HCT116 (cell line): ENCODE results near the gene CEP41.

Source experiments
- CEBPB ChIP-seq: IDR thresholded peaks from 2 replicates; pipeline ENCODE4 v1.6.1; 2012; ENCODE audit warnings: low read depth
- CTCF ChIP-seq, 3 experiments: fragments of 200-600 bp in 1 of 3; sonication (generic) in 1 of 3; IDR thresholded peaks in 2 of 3; conservative IDR thresholded peaks in 1 of 3; 2 replicates each; pipeline ENCODE4 v1.5.1; 2012 to 2017; ENCODE audit warnings: low read depth in 2 of 3, low read length in 2 of 3, antibody characterized with exemption in 1 of 3, borderline replicate concordance in 1 of 3, control low read depth in 1 of 3, mild to moderate bottlenecking in 1 of 3, mixed read lengths in 1 of 3, mixed run types in 1 of 3, moderate library complexity in 1 of 3; ENCODE audit not compliant: insufficient read depth in 1 of 3
- EGR1 ChIP-seq: IDR thresholded peaks from 2 replicates; pipeline ENCODE4 v1.6.1; 2012; ENCODE audit warnings: low read depth
- ELF1 ChIP-seq: IDR thresholded peaks from 2 replicates; pipeline ENCODE4 v1.6.1; 2012; ENCODE audit warnings: low read depth, borderline replicate concordance
- EZH2 ChIP-seq: fragments of 200-600 bp; sonication (generic); IDR thresholded peaks from 2 replicates; pipeline ENCODE4 v1.6.1; 2017; ENCODE audit warnings: antibody characterized with exemption, mixed run types
- FOSL1 ChIP-seq: IDR thresholded peaks from 2 replicates; pipeline ENCODE4 v1.6.1; 2012; ENCODE audit warnings: low read depth
- POLR2A ChIP-seq: IDR thresholded peaks from 2 replicates; pipeline ENCODE4 v1.7.0; 2011; ENCODE audit warnings: borderline replicate concordance; ENCODE audit not compliant: insufficient read depth, insufficient read length; ENCODE audit errors: extremely low read depth
- SIN3A ChIP-seq: IDR thresholded peaks from 2 replicates; pipeline ENCODE4 v1.6.1; 2012; ENCODE audit warnings: low read depth
- ZFX ChIP-seq: fragments of 450-650 bp; IDR thresholded peaks from 2 replicates; pipeline ENCODE4 v1.6.1; 2017
- ZNF274 ChIP-seq: fragments of 200-500 bp; sonication (Bioruptor generic); IDR thresholded peaks from 2 replicates; pipeline ENCODE4 v1.6.1; 2014; ENCODE audit warnings: mild to moderate bottlenecking, low read depth, low read length, inconsistent platforms

- no peak for TF ChIP-seq FOSL1
- no peak for TF ChIP-seq ZNF274
- no peak for TF ChIP-seq SIN3A
- no peak for TF ChIP-seq CTCF (IDR thresholded peaks at IDR 0.05 in 2 of 3, conservative IDR thresholded peaks at IDR 0.05 in 1 of 3; ENCODE audit: borderline replicate concordance in 1 of 3, insufficient read depth in 1 of 3, low read depth in 2 of 3, low read length in 2 of 3)
- no peak for TF ChIP-seq EZH2
- TF ChIP-seq ELF1, result no peak
- no peak for TF ChIP-seq EGR1
- TF ChIP-seq ZFX, result no peak
- no peak for TF ChIP-seq POLR2A
- TF ChIP-seq CEBPB, result no peak
These were observed 3.4 kb upstream of the CEP41 start for GRCh38 chr7:130444234-130444633.
